Stimulated activated CD4-positive, alpha-beta T cell treated with anti-CD3 and anti-CD28 coated beads, Interleukin-4, amount 100 ng/mL, for 48 hours (primary cell): ENCODE data around the gene PHEX.
A peak's percentile ranks its signal among the peaks of the same experiment; 100 is the strongest.

ENCODE experiments used
- DNase-seq, 2 donors: peaks; one replicate each; pipeline ENCODE4 v3.0.0-alpha.2; 2020; ENCODE audit warnings: low read depth in 2 of 2

Gene PHEX

DNA sequence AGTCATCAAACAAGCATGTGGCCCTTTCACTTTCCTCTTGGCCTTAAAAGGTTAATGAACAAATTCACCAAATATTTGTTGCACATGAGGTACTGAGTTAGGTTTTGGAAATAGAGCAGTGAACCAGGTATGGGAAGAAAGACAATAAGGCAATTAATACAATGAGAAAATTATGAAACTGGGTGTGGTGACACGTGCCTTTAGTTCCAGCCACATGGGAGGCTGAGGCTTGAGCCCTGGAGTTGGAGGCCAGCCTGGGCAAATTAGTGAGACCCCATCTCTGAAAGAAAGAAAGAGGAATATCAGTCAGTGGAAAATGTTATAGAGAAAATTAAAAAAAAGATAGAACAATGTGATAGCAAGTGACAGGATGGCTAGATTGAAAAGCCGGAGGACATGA is 8.1 kb downstream of the PHEX start:
- DNase-seq, result no peak

DNA sequence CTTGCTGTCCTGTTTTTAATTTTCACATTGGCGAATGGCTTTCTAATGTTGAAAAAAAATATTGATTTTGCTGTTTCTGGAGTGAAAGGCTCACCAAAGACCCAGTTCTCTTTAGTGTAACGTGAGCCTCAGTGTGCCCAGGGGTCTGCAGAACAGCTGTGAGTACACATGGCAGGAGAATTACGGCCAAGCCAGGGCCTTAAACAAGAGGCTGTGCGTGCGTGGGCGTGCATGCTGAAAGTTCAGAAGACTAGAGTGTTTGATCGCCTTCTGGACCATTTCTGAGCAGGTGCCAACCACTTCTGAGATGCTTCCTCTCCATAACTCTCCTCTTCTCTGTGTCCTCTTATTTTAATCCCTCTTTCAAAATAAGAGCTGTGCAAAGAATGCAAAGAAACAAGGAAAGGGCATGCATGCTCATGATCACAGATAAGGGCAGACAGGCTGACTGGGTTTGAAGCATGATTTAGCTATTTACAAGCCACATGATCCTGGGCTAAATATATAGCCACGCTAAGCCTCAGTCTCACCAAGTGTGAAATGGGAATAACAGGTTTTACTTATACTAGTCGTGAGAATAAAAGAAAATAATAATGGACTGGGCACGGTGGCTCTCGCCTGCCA is 9.9 kb downstream of the PHEX start:
- DNase-seq, result no peak

DNA sequence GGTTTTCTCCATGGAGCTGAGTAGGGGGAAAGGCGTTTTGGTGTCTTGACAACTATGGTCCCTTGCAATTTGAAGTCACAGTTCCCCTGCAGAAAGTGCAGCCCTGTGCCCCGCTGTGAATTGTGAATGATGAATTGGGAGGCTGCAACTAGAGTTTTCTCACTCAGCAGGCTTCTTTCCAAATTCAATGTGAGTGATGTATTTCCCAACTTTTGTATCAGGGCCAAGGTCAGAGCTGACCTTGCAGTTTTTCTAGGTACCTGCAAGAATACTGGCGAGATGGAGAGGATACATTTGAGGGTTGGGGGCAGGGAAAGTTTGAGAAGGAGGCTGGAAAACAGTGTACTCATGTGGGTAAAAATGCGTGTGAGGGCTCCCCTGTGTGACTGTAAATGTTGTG is 11.7 kb downstream of the PHEX start:
- DNase-seq, result no peak

DNA sequence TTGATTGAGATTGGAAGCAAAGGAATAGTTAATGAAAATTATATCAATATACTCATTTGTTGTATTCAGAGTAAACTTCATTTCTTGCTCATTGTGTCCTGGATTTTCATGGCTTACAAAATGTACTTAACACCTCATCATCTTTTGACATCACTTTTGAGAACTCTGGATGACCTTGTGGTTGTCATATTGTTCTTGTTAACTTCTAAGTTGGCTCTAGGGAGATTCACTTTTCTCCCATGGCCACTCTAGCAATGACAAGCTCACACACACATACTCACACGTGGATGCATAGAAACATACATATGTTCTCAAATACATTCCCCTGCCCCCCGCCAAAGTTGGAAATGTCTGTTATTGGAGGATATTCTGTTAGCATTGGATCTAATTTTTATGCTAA is 15.3 kb downstream of the PHEX start:
- no peak for DNase-seq

DNA sequence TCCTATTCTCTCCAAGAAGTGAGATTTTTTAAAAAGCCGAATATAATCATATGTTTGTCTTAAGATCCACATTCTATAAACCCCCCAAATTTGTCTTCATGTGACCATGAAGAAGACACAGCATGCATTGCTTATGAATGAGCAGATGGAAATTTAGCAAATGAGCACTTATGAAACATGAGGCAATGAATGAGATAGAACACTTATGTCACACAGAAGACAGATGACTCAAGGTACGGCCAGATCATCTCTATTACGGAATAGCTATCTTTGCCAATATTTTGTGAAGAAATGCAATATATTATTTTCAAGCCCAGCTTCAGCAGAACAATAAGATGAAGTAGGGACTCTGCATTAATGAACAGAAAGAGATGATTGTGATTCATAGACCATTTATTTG is 21.4 kb downstream of the PHEX start:
- DNase-seq, result no peak

DNA sequence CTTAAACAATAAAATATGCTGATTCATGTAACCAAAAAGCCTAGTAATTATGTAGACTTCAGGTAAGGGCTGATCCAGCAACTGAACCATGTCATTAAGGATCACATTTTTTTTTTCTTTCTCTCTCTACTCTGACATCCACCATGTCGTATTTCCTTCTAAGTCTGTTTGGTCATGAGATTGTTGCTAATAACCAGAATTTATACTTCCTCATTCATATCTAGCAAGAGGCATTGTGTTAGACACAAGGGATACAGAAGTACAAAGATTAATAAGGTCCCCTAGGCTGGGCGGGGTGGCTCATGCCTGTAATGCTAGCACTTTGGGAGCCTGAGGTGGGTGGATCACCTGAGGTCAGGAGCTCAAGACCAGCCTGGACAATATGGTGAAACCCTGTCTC is 24.1 kb downstream of the PHEX start:
- DNase-seq, result no peak

DNA sequence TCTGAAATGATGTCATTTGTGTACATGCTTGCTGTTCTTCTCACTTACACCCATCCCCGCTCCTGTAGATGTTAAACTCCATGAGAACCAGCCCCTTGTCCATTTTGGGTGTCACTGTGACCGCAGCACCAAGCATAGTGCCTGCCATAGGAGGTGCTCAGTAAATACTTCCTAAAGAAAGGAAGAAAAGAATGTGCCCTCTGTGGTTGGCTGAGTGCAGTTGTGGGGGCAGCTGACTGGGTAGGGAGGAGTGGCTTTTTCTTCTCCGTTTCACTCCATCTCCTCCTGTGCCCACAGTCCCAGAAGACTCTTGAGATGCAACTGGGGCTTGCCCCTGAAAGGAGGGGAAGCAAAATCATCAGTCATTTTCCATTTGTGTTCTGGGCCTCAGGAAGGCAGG is 25.5 kb downstream of the PHEX start:
- DNase-seq, result no peak

DNA sequence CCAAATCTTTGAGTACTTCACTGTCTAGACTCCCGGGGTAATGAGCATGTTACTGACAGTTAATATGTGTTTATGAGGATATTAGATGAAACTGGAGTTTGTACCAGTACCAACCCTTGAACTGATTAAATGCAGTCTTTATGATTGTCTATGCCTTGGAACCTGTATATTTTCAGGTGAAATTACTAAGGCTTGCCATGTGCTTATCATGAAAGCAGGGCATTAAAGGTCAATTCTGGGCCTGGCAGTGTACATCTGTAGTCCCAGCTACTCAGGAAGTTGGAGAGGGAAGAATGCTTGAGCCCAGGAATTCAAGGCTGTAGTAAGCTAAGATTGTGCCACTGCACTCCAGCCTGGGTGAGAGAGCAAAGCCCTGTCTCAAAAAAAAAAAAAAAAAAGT is 27.6 kb downstream of the PHEX start:
- no peak for DNase-seq

DNA sequence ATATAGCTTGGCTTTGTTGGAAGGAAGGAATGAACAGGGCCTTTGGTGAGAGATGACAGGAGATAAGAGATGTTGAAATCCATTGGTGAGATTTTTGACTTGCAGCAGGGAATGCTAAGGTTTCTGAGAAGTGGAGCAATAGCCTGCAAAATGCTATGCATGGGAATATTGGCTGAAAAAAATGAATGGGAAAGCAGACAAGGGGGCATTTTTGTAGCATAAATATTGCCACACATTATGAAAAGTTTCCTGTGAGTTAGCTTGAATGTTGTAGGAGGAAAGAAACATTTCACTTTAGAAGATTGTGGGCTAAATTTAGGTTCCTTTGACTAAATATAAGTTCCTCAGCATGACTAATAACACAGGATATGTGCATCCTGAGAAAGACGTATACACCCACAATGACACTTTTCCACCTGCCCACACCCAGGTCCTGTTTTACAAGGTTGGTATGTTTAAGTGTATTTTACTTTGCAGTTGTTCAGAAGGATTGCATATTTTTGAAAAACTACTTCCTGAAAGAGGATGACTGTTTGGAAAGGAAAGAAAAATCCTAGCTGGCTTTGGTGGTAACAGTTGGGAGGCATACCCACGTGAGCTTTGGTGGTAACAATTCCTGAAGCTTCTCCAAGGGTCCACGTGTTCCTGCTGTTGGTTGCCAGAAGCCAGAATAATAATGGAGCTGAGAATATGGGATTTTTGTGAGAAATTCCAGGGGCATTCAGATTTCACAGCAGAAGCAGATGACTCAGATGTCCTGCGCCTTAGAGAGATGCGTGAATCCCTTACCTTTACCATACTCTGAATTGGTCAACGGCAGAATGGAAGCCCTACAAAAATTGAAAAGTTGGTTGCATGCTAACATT is 28.5 kb downstream of the PHEX start:
- DNase-seq, result peak in 1 of 2 donors; percentile 26

DNA sequence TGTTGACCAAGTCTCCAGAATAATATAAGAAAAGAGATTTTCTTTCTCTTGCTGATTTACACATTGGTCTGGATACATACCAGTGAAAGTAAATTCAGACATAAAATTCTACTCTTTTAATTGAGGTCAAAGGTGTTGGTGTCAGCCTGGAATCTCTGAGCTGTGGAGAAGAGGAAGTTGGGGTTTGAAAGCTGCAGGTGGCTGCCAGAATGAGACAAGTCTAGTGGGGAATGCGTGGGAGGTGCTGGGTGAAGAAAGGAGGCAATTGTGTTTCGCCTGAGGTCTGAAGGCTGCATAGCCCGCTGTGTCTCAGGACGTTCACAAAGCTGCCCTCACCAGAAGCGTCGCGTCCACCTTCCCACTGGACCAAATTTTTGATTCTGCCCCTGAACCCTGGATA is 31.2 kb downstream of the PHEX start:
- peak in 1 of 2 donors; percentile 25 for DNase-seq

DNA sequence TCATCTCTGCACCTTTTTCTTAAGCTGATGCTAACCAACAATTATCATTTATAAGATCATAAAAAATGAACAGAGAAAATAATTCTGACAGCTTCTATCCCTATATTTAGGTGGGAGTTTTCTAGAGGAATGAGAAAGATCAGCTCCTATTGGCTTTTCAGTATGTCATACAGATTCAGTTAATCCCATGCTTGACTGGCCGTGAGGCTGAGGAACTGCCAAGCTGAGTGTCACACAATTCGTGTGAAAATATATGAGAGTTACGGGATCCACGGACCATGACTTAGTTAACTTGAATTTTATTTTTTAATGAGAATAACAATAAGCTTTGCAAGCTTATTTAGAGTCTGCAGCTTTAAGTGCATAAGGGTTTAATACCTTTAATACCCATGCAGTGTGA is 37.5 kb downstream of the PHEX start:
- DNase-seq, result no peak

DNA sequence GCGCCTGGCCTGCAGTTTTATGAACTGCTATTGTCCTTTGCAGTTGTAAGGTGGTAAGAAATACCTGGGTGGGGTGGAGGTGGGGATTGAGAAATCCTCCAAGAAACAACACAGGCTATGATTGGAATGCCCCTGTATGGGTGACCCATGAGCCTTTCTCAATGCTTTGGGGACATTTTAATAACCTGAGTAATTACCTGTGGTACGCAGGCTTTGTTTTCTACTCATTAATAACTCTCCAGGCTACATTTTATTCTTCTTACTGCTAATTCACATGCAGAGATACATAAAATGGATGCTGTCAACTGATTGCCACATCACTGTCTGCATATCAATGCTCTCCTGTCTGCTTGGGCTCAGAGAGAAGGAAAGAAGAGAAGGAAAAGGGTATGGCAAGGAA is 41.8 kb downstream of the PHEX start:
- DNase-seq, result no peak

DNA sequence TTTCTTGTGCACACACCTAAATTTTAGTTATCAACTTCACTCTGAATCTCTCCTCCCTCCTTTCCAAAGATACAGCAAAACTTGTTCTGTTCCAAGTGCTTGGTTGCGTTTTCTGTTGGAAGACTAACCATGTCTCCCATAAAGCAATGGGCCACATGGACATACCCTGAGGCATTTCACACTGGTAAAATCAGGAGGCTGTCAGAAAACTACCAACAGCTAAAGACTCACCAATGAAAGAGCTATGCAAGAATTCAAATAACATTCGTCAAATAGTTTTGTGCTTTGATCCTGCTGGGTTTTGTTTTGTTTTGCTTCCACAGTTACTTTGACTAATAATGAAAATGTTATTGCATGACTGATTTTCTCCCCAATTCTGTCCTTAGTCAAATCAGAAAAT is 46.0 kb downstream of the PHEX start:
- DNase-seq, result no peak

DNA sequence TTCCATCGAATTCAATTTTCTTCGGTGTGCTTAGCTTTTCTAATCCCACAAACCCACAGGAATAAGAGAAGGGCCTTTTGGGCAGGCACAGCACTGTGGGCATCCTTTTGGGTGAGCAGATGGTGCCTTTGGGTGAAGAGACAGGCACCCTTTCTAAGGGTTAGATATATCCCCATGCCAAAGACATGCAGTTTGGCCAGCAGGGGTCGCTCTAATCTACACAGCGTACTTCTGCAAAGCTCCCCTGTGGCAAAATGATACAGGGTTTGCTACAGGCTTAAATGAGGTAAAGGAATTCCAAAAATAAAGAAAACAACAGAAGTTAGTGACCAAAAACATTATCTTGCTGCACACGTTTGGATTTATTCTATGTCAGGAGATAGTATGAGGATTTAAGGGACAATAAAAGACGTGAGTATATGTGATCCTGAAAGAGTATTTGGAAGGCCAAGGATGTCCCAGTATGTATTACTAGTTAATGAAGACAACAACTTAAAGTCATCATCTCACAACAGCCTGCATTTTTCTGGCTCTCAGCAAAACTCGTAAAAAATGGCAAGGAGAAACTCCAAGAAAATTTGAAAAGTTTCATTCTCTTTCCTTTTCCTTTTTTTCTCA is 49.5 kb downstream of the PHEX start:
- DNase-seq, result peak; percentile 44 to 55

DNA sequence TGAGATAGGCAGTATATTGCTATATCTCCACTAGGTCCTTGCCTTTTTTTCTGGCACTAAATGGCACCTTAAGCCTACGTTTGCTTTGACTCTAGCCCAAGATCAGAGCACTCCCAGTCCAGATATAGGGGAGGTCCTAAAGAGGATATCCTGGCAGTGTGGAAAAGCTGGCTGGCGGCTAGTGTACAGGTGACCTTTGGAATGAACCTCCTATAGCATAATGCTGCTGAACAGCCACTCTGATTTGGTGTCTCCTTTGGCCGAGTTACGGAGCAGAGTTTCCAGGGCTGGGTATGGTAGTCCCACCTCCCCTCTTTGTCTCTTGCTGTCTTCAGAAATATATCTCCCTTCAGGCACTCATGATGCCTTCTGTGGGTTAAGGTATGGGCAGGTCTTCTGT is 53.9 kb downstream of the PHEX start:
- DNase-seq, result no peak

DNA sequence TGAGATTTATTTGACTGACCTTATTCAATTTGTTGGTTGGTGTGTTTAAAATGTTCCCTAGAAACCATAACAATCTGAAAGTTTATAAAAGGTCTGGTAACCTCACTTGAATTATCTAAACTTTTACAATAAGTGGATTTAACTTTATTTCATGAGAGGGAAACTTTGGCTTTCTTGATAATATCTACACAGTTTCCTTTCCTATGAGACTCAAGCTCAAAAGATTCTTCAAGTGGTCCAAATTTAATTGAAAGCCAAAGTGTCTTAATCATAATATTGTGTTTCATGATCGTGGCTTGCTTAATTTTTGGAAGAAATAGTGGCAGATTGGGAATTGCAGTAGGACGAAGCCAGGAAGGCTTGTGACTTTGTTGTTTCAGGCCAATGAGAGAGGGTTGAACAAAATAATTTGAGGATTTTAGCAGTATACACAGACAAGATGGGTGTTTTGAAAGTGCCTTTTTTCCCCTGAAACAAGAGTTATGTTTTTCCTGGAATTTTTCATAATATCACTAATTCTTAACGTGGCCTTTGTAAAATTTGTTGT is 55.0 kb downstream of the PHEX start:
- DNase-seq, result no peak

DNA sequence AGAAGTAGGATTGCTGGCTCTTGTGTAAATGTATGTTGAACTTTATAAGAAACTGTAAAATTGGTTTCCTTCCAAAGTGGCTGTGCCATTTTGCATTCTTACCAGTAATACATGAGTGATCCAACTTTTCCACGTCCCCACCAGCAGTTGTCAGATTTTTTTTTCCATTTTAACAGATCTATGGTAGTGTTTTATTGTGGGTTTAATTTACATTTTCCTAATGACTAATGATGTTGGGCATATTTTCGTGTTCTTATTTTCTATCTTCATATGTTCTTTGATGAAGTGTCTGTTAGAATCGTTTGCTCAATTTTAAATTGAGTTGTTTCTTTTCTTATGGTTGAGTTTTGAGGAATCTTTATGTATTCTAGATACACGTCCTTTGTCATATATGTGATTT is 56.2 kb downstream of the PHEX start:
- DNase-seq, result no peak

DNA sequence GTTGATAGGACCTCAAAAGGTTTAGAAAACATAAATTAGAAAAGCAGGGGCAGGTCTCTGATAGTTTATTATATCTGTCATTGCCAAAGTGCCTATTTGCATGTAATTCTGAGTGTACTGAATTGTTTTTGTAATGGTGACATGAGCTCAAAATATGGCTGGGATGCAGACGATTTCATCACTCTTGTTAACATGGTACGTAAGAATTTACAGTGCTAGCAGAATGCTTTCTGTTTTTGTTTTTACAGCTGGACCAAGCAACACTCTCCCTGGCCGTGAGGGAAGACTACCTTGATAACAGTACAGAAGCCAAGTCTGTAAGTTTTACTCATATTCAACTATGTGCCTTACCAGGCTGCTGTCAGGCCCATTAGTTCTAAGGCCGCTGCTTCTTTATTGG is 58.1 kb downstream of the PHEX start:
- no peak for DNase-seq

DNA sequence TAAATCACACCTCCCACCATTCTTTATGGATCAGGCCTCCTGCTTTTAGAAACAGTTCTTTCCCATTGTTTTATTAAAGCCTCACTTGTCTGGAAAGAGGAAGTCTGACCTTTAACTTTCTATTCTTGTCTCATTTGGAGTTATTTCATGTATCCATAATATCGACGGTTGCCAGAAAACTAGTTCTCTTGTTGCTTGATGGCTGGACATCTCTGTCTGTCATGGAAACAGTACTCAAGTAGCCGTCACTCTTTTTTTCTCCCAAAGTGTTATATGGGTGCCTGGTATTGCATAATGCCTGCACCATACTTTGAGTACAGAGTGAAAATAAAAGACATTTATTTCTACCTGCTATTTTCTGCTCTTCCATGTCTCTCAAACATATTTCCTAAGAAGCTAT is 61.4 kb downstream of the PHEX start:
- DNase-seq, result no peak

DNA sequence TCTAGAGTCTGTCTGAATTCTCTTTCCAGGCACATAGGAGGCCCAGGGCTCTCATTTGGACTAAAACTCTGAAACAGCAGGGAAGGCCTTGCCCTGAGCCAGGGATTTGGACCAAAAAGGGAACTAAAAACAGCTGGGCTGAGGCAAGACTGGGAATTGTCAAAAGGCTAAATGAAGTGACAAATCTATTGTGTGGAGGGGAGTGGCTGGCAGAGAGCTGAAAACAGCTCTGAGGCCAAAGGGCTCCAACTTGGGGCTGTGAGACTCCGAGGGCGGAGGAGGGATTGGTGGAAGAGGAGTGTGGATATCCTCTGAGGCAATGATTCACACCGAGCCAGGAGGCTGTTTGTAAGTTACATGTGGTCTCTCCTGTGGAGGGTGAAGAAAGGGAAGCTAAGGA is 63.2 kb downstream of the PHEX start:
- no peak for DNase-seq

DNA sequence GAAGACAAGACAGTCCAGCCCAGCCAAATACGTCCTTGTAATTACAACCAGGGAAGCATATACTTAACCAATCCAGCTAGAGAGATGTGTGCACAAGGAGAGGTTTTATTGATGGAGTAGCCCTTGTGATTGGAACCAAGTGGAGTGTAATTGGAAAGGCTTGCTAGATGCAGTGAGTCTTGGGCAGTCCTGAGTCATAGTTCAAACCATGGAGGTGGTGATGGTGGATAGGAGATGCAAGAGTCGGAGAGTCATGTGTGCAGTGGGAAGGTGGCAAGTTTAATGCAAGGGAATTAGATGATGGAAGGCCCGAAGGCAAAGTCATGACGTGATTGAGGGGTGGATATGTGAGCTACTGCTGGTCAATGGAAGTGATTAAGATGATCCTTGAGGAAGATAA is 63.7 kb downstream of the PHEX start:
- DNase-seq, result no peak

DNA sequence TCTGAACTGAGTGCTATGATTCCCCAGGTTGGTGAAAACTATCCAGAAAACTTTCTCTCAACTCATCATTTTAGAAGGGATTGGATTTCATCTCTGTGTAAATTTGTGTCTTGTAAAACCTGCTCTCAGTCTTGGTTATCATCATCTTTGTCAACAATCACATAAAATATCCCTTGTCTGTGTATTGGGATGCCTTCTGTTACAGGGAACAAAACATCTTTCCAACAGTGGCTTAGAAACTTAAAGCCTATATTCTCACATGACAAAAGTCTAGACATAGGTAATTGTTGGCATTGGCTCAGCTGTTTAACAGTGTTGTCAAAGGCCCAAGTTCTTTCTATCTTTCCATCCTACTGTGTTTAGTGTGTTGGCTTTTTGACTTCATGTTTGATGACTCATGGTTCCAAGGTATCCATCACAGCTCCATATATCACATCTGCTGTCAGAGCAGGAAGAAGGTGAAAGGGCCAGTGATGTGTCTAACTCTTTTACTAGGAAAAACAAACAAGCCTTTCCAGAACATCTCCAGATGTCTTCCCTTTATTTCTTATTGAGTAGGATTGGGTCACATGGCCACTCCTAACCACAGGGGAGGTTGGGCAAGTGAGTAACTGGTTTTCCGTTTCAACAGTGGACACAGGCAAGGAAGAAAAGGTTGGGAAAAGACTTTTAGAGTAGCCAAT is 65.0 kb downstream of the PHEX start:
- no peak for DNase-seq
